Measurements from ENCODE around the gene LHFPL4. TPM values are rescaled to one million over a fixed set of nuclear protein-coding genes. Genes with fewer than 3 reads are reported as not detected.
"Not testable (repeated sequence)": the region's sequence is repeated elsewhere in the genome, so short reads cannot be mapped to it uniquely, and the experiment has no call there.

The LHFPL4 gene
- total and polyA plus RNA-seq, 2 experiments from 2014 or later: 0.19 TPM; not detected in 1

DNA sequence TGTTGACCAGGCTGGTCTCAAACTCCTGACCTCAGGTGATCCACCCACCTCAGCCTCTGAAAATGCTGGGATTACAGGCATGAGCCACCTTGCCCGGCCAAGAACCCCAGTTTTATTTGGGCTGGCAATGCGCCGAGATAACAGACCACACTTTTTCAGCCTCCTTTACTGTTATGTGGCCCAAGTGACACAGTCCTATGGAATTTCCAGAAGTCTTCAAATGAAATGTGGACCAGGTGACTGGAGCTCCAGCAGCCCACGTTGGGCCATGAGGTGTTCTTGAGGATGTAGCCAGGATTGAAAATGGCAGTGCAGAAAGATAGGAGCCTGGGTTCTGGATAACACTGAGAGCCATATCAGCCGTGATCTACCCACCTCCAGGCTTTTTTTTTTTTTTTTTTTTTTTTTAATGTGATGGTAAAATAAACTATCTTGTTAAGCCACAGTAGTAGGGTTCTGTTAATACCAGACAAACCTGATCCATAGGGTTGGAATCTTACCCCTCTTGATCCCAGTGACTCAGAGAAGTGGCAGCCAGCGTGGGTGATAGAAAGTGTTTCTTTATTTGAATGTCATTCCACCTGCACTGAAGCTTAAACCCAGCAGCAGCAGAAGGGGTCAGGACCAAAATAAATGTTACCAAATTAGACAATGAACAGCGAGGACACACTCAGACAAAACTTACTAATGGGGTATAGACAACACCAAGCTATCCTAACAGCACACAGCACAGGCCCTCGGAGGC, 55.6 kb downstream of the LHFPL4 start:
- H3K27ac ChIP-seq: no peak overlapping the region
- H3K4me2 ChIP-seq (ENCODE audit: unreplicated experiment): no peak overlapping the region
- no peak overlapping the region for H3K9ac ChIP-seq
- no peaks in the 10 kb centered on the region for H3K79me2 ChIP-seq (ENCODE audit: insufficient read depth)
- peaks cover 18% of the 10 kb centered on the region for H3K4me1 ChIP-seq (ENCODE audit: insufficient read depth)
- no peaks in the 10 kb centered on the region for H3K9me2 ChIP-seq (ENCODE audit: insufficient read depth)
- 67 to 72% methylated on average over 8 of the region's 8 CpGs for WGBS, 2 experiments (ENCODE audit: low coverage in 1 of 2, low lambda C conversion rate in 2 of 2, missing lambda C conversion rate in 2 of 2)
- H2AFZ ChIP-seq: no peak overlapping the region
- H4K20me1 ChIP-seq (ENCODE audit: insufficient read depth): no peaks in the 10 kb centered on the region
- TF ChIP-seq EZH2phosphoT487 (IDR thresholded peaks at IDR 0.05; ENCODE audit: insufficient read depth, low read depth) (no peak), EZH2 (IDR thresholded peaks at IDR 0.05; ENCODE audit: insufficient read depth, poor library complexity, severe bottlenecking) (no peak)
- H3F3A ChIP-seq (ENCODE audit: insufficient read depth): 0 out of 2 replicates have a peak, but pooled peaks cover 13% of the 10 kb centered on the region
- DNase-seq: peak; percentile 53
- in situ Hi-C loops (cut with MboI): no loop called here
- no peaks in the 10 kb centered on the region for H3K9me3 ChIP-seq (ENCODE audit: low read depth)
- H3K36me3 ChIP-seq (ENCODE audit: low read depth): no peaks in the 10 kb centered on the region
- H3K27me3 ChIP-seq (replicated peaks; ENCODE audit: insufficient read depth): no peaks in the 10 kb centered on the region
- no peak overlapping the region for H3K4me3 ChIP-seq

DNA sequence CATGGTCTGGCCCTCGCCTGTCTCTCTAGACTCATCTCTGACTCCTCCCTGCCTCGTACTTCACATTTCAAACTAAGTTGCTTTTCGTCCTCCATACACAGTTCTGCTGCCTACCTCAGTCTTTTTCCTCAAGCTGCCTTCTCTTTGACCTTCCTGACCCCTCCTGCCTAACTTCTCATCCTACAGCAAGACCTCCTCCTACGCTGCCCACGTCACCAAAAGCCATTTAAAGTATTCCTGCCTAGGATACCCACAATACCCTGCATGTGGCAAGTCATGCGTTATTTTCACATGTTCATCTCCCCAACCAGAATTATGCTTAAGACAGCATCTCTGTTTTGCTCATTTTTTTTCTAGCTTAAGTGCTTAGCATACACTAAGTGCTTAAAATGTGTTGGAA, 56.7 kb downstream of the LHFPL4 start:
- H3K27me3 ChIP-seq (replicated peaks; ENCODE audit: insufficient read depth): no peaks in the 10 kb centered on the region
- no peak overlapping the region for H2AFZ ChIP-seq
- no peak overlapping the region for H3K4me2 ChIP-seq (ENCODE audit: unreplicated experiment)
- no peaks in the 10 kb centered on the region for H3K9me3 ChIP-seq (ENCODE audit: low read depth)
- 67 to 75% methylated on average over 6 of the region's 6 CpGs for WGBS, 2 experiments (ENCODE audit: low coverage in 1 of 2, low lambda C conversion rate in 2 of 2, missing lambda C conversion rate in 2 of 2)
- in situ Hi-C loops (cut with MboI): no loop called here
- H3K79me2 ChIP-seq (ENCODE audit: insufficient read depth): no peaks in the 10 kb centered on the region
- 0 out of 2 replicates have a peak, but pooled peaks cover 13% of the 10 kb centered on the region for H3F3A ChIP-seq (ENCODE audit: insufficient read depth)
- H3K27ac ChIP-seq: no peak overlapping the region
- no peaks in the 10 kb centered on the region for H4K20me1 ChIP-seq (ENCODE audit: insufficient read depth)
- H3K9ac ChIP-seq: no peak overlapping the region
- H3K4me3 ChIP-seq: no peak overlapping the region
- no peaks in the 10 kb centered on the region for H3K36me3 ChIP-seq (ENCODE audit: low read depth)
- H3K9me2 ChIP-seq (ENCODE audit: insufficient read depth): no peaks in the 10 kb centered on the region
- H3K4me1 ChIP-seq (ENCODE audit: insufficient read depth): peaks cover 18% of the 10 kb centered on the region
- DNase-seq: no peak
- TF ChIP-seq EZH2 (IDR thresholded peaks at IDR 0.05; ENCODE audit: insufficient read depth, poor library complexity, severe bottlenecking) (no peak), EZH2phosphoT487 (IDR thresholded peaks at IDR 0.05; ENCODE audit: insufficient read depth, low read depth) (no peak)

DNA sequence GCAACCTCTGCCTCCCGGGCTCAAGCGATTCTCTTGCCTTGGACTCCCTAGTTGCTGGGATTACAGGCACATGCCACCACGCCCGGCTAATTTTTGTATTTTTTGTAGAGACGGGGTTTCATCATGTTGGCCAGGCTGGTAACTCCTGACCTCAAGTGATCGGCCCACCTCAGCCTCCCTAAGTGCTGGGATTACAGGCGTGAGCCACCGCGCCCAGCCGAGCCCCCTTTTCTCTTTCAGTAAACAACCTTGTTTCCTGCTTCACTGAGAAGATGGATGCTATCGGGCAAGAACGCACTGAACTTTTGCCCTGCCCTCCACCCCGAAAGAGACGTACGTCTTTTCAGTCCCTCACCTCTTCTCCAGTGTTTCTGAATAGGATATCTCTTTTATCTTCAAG, 59.6 kb downstream of the LHFPL4 start:
- H3K4me3 ChIP-seq; H3K4me2 ChIP-seq (ENCODE audit: unreplicated experiment); H3K27ac ChIP-seq; H3K79me2 ChIP-seq (ENCODE audit: insufficient read depth); H3K36me3 ChIP-seq (ENCODE audit: low read depth); H3K9ac ChIP-seq; H3K27me3 ChIP-seq (replicated peaks; ENCODE audit: insufficient read depth); H4K20me1 ChIP-seq (ENCODE audit: insufficient read depth); H3K9me2 ChIP-seq (ENCODE audit: insufficient read depth); H2AFZ ChIP-seq; in situ Hi-C loops (cut with MboI); DNase-seq; H3K9me3 ChIP-seq (ENCODE audit: low read depth): not testable (repeated sequence)
- WGBS, 2 experiments (ENCODE audit: low coverage in 1 of 2, low lambda C conversion rate in 2 of 2, missing lambda C conversion rate in 2 of 2): 98% methylated on average over 15 of the region's 15 CpGs
- H3K4me1 ChIP-seq (ENCODE audit: insufficient read depth): peaks cover 12% of the 10 kb centered on the region
- H3F3A ChIP-seq (ENCODE audit: insufficient read depth): peaks cover 31% of the 10 kb centered on the region; the same call in 1 of the 2 replicates

DNA sequence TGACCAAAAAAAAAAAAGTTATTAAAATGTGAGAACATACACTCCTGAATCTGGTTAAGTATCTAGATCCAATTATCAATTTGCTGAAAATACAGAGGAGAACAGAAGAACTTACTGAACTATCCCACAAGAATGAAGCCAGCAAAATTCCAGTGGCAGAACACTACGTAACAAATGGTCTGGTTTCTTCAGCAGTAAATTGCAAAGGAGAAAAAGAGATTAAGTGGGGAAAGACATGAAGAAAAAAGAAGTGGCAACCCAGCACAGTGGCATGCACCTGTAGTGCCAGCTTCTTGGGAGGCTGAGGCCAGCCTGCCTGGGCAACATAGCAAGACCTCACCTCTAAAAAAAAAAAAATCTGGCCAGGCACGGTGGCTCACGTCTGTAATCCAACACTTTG, 62.1 kb downstream of the LHFPL4 start:
- Histone ChIP-seq H3K4me3 (no peak overlapping the region), H3K9ac (no peak overlapping the region), H3K4me1 (ENCODE audit: insufficient read depth) (no peaks in the 10 kb centered on the region), H3K27ac (no peak overlapping the region), H3K9me3 (ENCODE audit: low read depth) (no peaks in the 10 kb centered on the region), H3F3A (ENCODE audit: insufficient read depth) (peaks cover 28% of the 10 kb centered on the region; the same call in 1 of the 2 replicates), H3K27me3 (replicated peaks; ENCODE audit: insufficient read depth) (no peaks in the 10 kb centered on the region), H3K9me2 (ENCODE audit: insufficient read depth) (no peaks in the 10 kb centered on the region), H3K79me2 (ENCODE audit: insufficient read depth) (no peaks in the 10 kb centered on the region), H3K36me3 (ENCODE audit: low read depth) (no peaks in the 10 kb centered on the region), H4K20me1 (ENCODE audit: insufficient read depth) (no peaks in the 10 kb centered on the region), H3K4me2 (ENCODE audit: unreplicated experiment) (no peak overlapping the region), H2AFZ (no peak overlapping the region)
- DNase-seq: no peak
- no peak for TF ChIP-seq EZH2 (IDR thresholded peaks at IDR 0.05; ENCODE audit: insufficient read depth, poor library complexity, severe bottlenecking)
- no peak for TF ChIP-seq EZH2phosphoT487 (IDR thresholded peaks at IDR 0.05; ENCODE audit: insufficient read depth, low read depth)
- 55 to 56% methylated on average over 3 of the region's 3 CpGs for WGBS, 2 experiments (ENCODE audit: low coverage in 1 of 2, low lambda C conversion rate in 2 of 2, missing lambda C conversion rate in 2 of 2)
- in situ Hi-C loops (cut with MboI): no loop called here
